GM12892 (cell line): ENCODE data around the gene PRELID3B.

Experiments used
- DNase-seq: peaks from one replicate; pipeline ENCODE4 v3.0.0; 2011; ENCODE audit not compliant: insufficient read length
- FAIRE-seq: peaks from 2 replicates; lab custom pipeline; 2011; peaks lifted over from hg19 to GRCh38; lab: Jason Lieb, UNC
- POLR2A ChIP-seq: IDR thresholded peaks from 2 replicates; pipeline ENCODE4 v1.6.1; 2011; ENCODE audit warnings: low read depth, low read length, control low read depth
- POLR2AphosphoS5 ChIP-seq: IDR thresholded peaks from 2 replicates; pipeline ENCODE4 v1.6.1; 2011; ENCODE audit warnings: low read depth, low read length, control low read depth
- TAF1 ChIP-seq: IDR thresholded peaks from 2 replicates; pipeline ENCODE4 v1.6.1; 2011; ENCODE audit warnings: low read depth, mild to moderate bottlenecking, control low read depth, low read length, borderline replicate concordance

PRELID3B gene

GRCh38 chr20:59004763-59005522 is 37.6 kb downstream of the PRELID3B start:
- peak; percentile 86 for DNase-seq
- TF ChIP-seq TAF1 (peak; percentile 60), POLR2A (peak; percentile 74), POLR2AphosphoS5 (peak; percentile 74)
- peak; percentile 88 for FAIRE-seq

- TF ChIP-seq TAF1 (no peak), POLR2A (no peak), POLR2AphosphoS5 (peak; percentile 73; the same call in 1 of the 2 replicates)
- FAIRE-seq (no peak), DNase-seq (no peak)
Observed at GRCh38 chr20:59004493-59004762, 38.2 kb downstream of the PRELID3B start.

- TF ChIP-seq POLR2AphosphoS5 (no peak), POLR2A (no peak; the same call in 1 of the 2 replicates), TAF1 (no peak)
- DNase-seq, result no peak
- peak; percentile 42 for FAIRE-seq
Observed at GRCh38 chr20:59003836-59004492, 38.6 kb downstream of the PRELID3B start.

GRCh38 chr20:59002874-59003399 is 39.6 kb downstream of the PRELID3B start:
- no peak for FAIRE-seq

GRCh38 chr20:59002388-59002787 is 40.2 kb downstream of the PRELID3B start:
- TF ChIP-seq POLR2AphosphoS5 (no peak; the same call in 1 of the 2 replicates), POLR2A (0 out of 2 replicates have a peak, but pooled peaks have one; percentile 34), TAF1 (no peak)
- FAIRE-seq, result no peak
- no peak for DNase-seq

More at GRCh38 chr20:59002874-59003399, 39.6 kb downstream of the PRELID3B start:
- TF ChIP-seq POLR2AphosphoS5 (no peak), TAF1 (no peak), POLR2A (no peak)
- no peak for DNase-seq

- no peak for FAIRE-seq
- TF ChIP-seq POLR2A (peak; percentile 44; the same call in 1 of the 2 replicates), TAF1 (no peak), POLR2AphosphoS5 (peak; percentile 22)
- no peak for DNase-seq
Observed at GRCh38 chr20:59001449-59002171, 41.0 kb downstream of the PRELID3B start.

GRCh38 chr20:59001068-59001448 is 41.5 kb downstream of the PRELID3B start:
- DNase-seq, result no peak
- TF ChIP-seq POLR2A (no peak), TAF1 (no peak), POLR2AphosphoS5 (no peak)
- no peak for FAIRE-seq

GRCh38 chr20:59000326-59000725 is 42.3 kb downstream of the PRELID3B start:
- DNase-seq, result no peak
- no peak for FAIRE-seq
- TF ChIP-seq POLR2AphosphoS5, result peak; percentile 53; the same call in 1 of the 2 replicates
- no peak for TF ChIP-seq TAF1
- TF ChIP-seq POLR2A, result no peak

GRCh38 chr20:58998656-58999055 is 43.9 kb downstream of the PRELID3B start:
- 0 out of 2 replicates have a peak, but pooled peaks have one; percentile 26 for TF ChIP-seq POLR2A
- no peak for TF ChIP-seq TAF1
- TF ChIP-seq POLR2AphosphoS5, result no peak
- DNase-seq, result no peak
- FAIRE-seq, result no peak

GRCh38 chr20:58997141-58997770 is 45.3 kb downstream of the PRELID3B start:
- FAIRE-seq (no peak), DNase-seq (no peak)
- TF ChIP-seq POLR2A, result peak; percentile 25
- no peak for TF ChIP-seq TAF1
- peak; percentile 54; the same call in 1 of the 2 replicates for TF ChIP-seq POLR2AphosphoS5
